MM.1S (cell line): ENCODE results near the gene GRIK2.

Experiments
- DNase-seq: peaks from one replicate; pipeline ENCODE4 v3.0.0-alpha.2; 2015
- H2AFZ ChIP-seq: fragments of 300-600 bp; sonication (generic); 2 replicates; pipeline ENCODE4 v1.6.0; 2016; ENCODE audit warnings: antibody characterized with exemption, low read length
- H3F3A ChIP-seq: fragments of 300-600 bp; sonication (generic); 2 replicates; pipeline ENCODE4 v1.6.1; 2016; ENCODE audit warnings: mild to moderate bottlenecking, antibody characterized with exemption, low read length, moderate library complexity, mixed read lengths; ENCODE audit not compliant: insufficient read depth
- H3K27ac ChIP-seq: fragments of 300-600 bp; sonication (generic); 2 replicates; pipeline ENCODE4 v1.5.1; 2016; ENCODE audit warnings: mild to moderate bottlenecking, low read length
- H3K27me3 ChIP-seq: fragments of 300-600 bp; sonication (generic); replicated peaks from 2 replicates; pipeline ENCODE4 v1.6.0; 2016; ENCODE audit warnings: low read length; ENCODE audit not compliant: insufficient read depth
- H3K36me3 ChIP-seq: fragments of 300-600 bp; sonication (generic); replicated peaks from 2 replicates; pipeline ENCODE4 v1.6.1; 2016; ENCODE audit warnings: mild to moderate bottlenecking, low read length, mixed read lengths; ENCODE audit not compliant: insufficient read depth
- H3K4me1 ChIP-seq: fragments of 300-600 bp; sonication (generic); 2 replicates; pipeline ENCODE4 v1.6.1; 2016; ENCODE audit warnings: low read length, mixed read lengths
- H3K4me2 ChIP-seq: fragments of 300-600 bp; sonication (generic); 2 replicates; pipeline ENCODE4 v1.6.0; 2016; ENCODE audit warnings: low read depth, low read length
- H3K4me3 ChIP-seq: fragments of 300-600 bp; sonication (generic); 2 replicates; pipeline ENCODE4 v1.5.1; 2016; ENCODE audit warnings: low read length, mixed read lengths
- H3K79me2 ChIP-seq: fragments of 300-600 bp; sonication (generic); 2 replicates; pipeline ENCODE4 v1.6.1; 2016; ENCODE audit warnings: mixed run types, low read length, mixed read lengths
- H3K9ac ChIP-seq: fragments of 300-600 bp; sonication (generic); 2 replicates; pipeline ENCODE4 v1.6.1; 2016; ENCODE audit warnings: low read length, mixed read lengths
- H3K9me2 ChIP-seq: fragments of 300-600 bp; sonication (generic); replicated peaks from 2 replicates; pipeline ENCODE4 v1.6.1; 2016; ENCODE audit warnings: mild to moderate bottlenecking, low read length, mixed read lengths; ENCODE audit not compliant: insufficient read depth
- H3K9me3 ChIP-seq: fragments of 300-600 bp; sonication (generic); replicated peaks from 2 replicates; pipeline ENCODE4 v1.6.1; 2016; ENCODE audit warnings: mild to moderate bottlenecking, low read length, mixed read lengths; ENCODE audit not compliant: insufficient read depth
- H4K20me1 ChIP-seq: fragments of 300-600 bp; sonication (generic); 2 replicates; pipeline ENCODE4 v1.6.1; 2016; ENCODE audit warnings: mild to moderate bottlenecking, low read length, moderate library complexity, mixed read lengths; ENCODE audit not compliant: insufficient read depth
- CTCF ChIP-seq: fragments of 300-600 bp; sonication (generic); IDR thresholded peaks from 2 replicates; pipeline ENCODE4 v1.5.1; 2016; ENCODE audit warnings: antibody characterized with exemption, low read length, mixed read lengths
- EZH2 ChIP-seq: fragments of 300-600 bp; sonication (generic); optimal IDR thresholded peaks from 2 replicates; pipeline ENCODE3; 2017; ENCODE audit warnings: low read depth, mild to moderate bottlenecking, antibody characterized with exemption, low read length, mixed read lengths
- EZH2phosphoT487 ChIP-seq: fragments of 300-600 bp; sonication (generic); IDR thresholded peaks from 2 replicates; pipeline ENCODE4 v1.6.1; 2018; ENCODE audit warnings: antibody characterized with exemption, low read length

Gene GRIK2

DNA sequence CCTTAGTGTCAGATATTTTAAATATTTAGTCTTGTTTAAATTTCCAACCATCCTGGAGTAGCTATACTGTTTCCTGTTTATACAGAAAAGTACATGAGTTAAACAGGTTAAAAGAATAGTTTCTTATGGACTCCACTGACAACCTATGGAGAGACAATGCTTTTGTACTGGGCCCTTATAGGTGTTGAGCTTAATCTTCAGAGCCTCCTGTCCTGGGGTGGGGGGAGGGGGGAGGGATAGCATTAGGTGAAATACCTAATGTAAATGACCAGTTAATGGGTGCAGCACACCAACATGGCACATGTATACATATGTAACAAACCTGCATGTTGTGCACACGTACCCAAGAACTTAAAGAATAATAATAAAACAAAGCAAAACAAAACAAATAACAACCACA lies 322.9 kb downstream of the GRIK2 start:
- H3F3A ChIP-seq, result no peaks in the 10 kb centered on the region
- no peaks in the 10 kb centered on the region for H3K27me3 ChIP-seq
- no peaks in the 10 kb centered on the region for H3K79me2 ChIP-seq
- H3K27ac ChIP-seq, result no peak overlapping the region
- H3K4me3 ChIP-seq, result no peak overlapping the region
- H3K36me3 ChIP-seq, result no peaks in the 10 kb centered on the region
- no peak for TF ChIP-seq EZH2
- no peak for TF ChIP-seq CTCF
- no peak for TF ChIP-seq EZH2phosphoT487
- H3K9ac ChIP-seq, result no peak overlapping the region
- H3K9me2 ChIP-seq, result no peaks in the 10 kb centered on the region
- no peaks in the 10 kb centered on the region for H3K9me3 ChIP-seq
- no peak overlapping the region for H3K4me2 ChIP-seq
- H3K4me1 ChIP-seq, result no peaks in the 10 kb centered on the region
- DNase-seq, result no peak
- no peaks in the 10 kb centered on the region for H4K20me1 ChIP-seq
- H2AFZ ChIP-seq, result no peak overlapping the region

DNA sequence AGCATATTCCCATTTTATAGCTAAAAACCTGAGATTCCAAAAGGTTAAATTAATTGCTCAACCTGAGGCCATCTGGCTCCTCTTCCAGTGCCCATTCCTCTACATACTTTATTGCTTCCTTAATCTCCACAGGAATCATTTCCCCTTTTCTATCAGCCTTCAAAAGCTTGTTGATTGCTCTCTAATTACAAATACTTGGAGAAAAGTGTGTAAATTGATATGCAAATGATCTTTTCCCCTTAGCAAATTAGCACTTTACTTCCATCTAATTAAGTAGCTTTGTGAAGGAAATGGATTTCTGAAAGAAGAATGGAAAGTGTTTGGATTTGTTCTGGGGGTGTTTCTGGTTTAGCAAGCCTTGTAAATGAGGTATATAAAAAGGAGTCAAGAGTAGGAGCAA lies 323.3 kb downstream of the GRIK2 start:
- Histone ChIP-seq H3K27me3 (no peaks in the 10 kb centered on the region), H3K4me2 (no peak overlapping the region), H3K9me3 (no peaks in the 10 kb centered on the region), H3K27ac (no peak overlapping the region), H3K4me3 (no peak overlapping the region), H3K4me1 (no peaks in the 10 kb centered on the region), H3K79me2 (no peaks in the 10 kb centered on the region), H3F3A (no peaks in the 10 kb centered on the region), H3K36me3 (no peaks in the 10 kb centered on the region), H3K9me2 (no peaks in the 10 kb centered on the region), H2AFZ (no peak overlapping the region), H3K9ac (no peak overlapping the region), H4K20me1 (no peaks in the 10 kb centered on the region)
- DNase-seq, result no peak
- TF ChIP-seq EZH2phosphoT487, result no peak
- no peak for TF ChIP-seq CTCF
- no peak for TF ChIP-seq EZH2

DNA sequence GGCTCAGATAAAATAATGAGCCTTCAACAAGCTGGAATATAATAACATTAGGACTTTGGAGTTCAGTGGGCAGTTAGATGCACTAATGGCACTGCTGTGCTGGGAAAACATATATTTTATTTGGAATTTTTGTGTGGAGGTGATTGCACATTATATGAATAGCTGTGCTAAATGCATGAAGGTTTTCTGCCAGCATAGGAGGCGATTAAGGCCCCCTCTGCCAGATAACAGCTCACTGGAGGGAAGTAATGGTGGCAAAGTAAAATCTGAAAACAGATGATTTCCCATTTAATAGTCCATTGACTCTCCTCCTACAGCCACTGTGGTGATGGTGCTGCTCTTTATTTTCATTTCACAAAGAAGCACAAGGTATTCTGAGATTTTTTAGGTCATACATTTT lies 326.0 kb downstream of the GRIK2 start:
- Histone ChIP-seq H3K4me1 (no peaks in the 10 kb centered on the region), H3K4me3 (no peak overlapping the region), H3K79me2 (no peaks in the 10 kb centered on the region), H3K27ac (no peak overlapping the region), H3K27me3 (no peaks in the 10 kb centered on the region), H3F3A (no peaks in the 10 kb centered on the region), H4K20me1 (no peaks in the 10 kb centered on the region), H3K36me3 (no peaks in the 10 kb centered on the region), H3K9me3 (no peaks in the 10 kb centered on the region), H2AFZ (no peak overlapping the region), H3K4me2 (no peak overlapping the region), H3K9ac (no peak overlapping the region), H3K9me2 (no peaks in the 10 kb centered on the region)
- TF ChIP-seq EZH2 (no peak), EZH2phosphoT487 (no peak), CTCF (no peak)
- no peak for DNase-seq

GRCh38 chr6:101722471-101722870 lies 329.0 kb downstream of the GRIK2 start:
- TF ChIP-seq EZH2, result no peak
- no peak for TF ChIP-seq CTCF
- TF ChIP-seq EZH2phosphoT487, result no peak
- Histone ChIP-seq H3K9ac (no peak overlapping the region), H3F3A (no peaks in the 10 kb centered on the region), H3K9me3 (no peaks in the 10 kb centered on the region), H3K36me3 (no peaks in the 10 kb centered on the region), H3K4me3 (no peak overlapping the region), H3K4me1 (no peaks in the 10 kb centered on the region), H3K9me2 (no peaks in the 10 kb centered on the region), H3K27ac (no peak overlapping the region), H2AFZ (no peak overlapping the region), H3K4me2 (no peak overlapping the region), H4K20me1 (no peaks in the 10 kb centered on the region), H3K79me2 (no peaks in the 10 kb centered on the region), H3K27me3 (no peaks in the 10 kb centered on the region)
- DNase-seq, result no peak
